H9 (cell line): ENCODE data around the gene OLFM4. TPM values are rescaled to one million over a fixed set of nuclear protein-coding genes. Genes with fewer than 3 reads are reported as not detected.

Experiments used
- DNase-seq: peaks from one replicate; pipeline ENCODE4 v3.0.0-alpha.2; 2017
- H2AFZ ChIP-seq: one replicate; pipeline ENCODE4 v1.6.1; 2013; ENCODE audit warnings: mild to moderate bottlenecking, low read length, control low read depth, moderate library complexity
- H2AK5ac ChIP-seq: 2 replicates; pipeline ENCODE4 v1.6.1; 2013; ENCODE audit warnings: low read length, control low read depth, mixed read lengths; ENCODE audit not compliant: insufficient read length
- H2BK120ac ChIP-seq: one replicate; pipeline ENCODE4 v1.6.1; 2013; ENCODE audit warnings: low read depth, mild to moderate bottlenecking, low read length, control low read depth, inconsistent platforms; ENCODE audit not compliant: poor library complexity, severe bottlenecking
- H2BK12ac ChIP-seq: 2 replicates; pipeline ENCODE4 v1.6.1; 2013; ENCODE audit warnings: low read length, control low read depth, mixed read lengths, low read depth; ENCODE audit not compliant: insufficient read length
- H2BK15ac ChIP-seq: 2 replicates; pipeline ENCODE4 v1.6.1; 2013; ENCODE audit warnings: low read depth, low read length, control low read depth
- H2BK20ac ChIP-seq: one replicate; pipeline ENCODE4 v1.6.1; 2013; ENCODE audit warnings: low read depth, mild to moderate bottlenecking, low read length, control low read depth, inconsistent platforms; ENCODE audit not compliant: poor library complexity, severe bottlenecking
- H2BK5ac ChIP-seq: 2 replicates; pipeline ENCODE4 v1.6.1; 2013; ENCODE audit warnings: low read length, control low read depth, mixed read lengths; ENCODE audit not compliant: insufficient read length
- H3K14ac ChIP-seq: 2 replicates; pipeline ENCODE4 v1.6.1; 2013; ENCODE audit warnings: low read length, control low read depth; ENCODE audit not compliant: insufficient read depth
- H3K18ac ChIP-seq: 2 replicates; pipeline ENCODE4 v1.6.1; 2013; ENCODE audit warnings: low read depth, mild to moderate bottlenecking, mixed read lengths, low read length, control low read depth; ENCODE audit not compliant: insufficient read length
- H3K23ac ChIP-seq: 2 replicates; pipeline ENCODE4 v1.6.1; 2013; ENCODE audit warnings: low read length, control low read depth, mixed read lengths, low read depth; ENCODE audit not compliant: insufficient read length
- H3K23me2 ChIP-seq: 2 replicates; pipeline ENCODE4 v1.6.1; 2013; ENCODE audit warnings: low read depth, mild to moderate bottlenecking, mixed read lengths, low read length, control low read depth; ENCODE audit not compliant: insufficient read length, poor library complexity, severe bottlenecking
- H3K27ac ChIP-seq: 2 replicates; pipeline ENCODE4 v1.5.1; 2013; ENCODE audit warnings: low read length, control low read depth, mixed read lengths, low read depth; ENCODE audit not compliant: insufficient read length
- H3K27me3 ChIP-seq: 2 replicates; pipeline ENCODE4 v1.6.1; 2013; ENCODE audit warnings: low read length, control low read depth, inconsistent platforms; ENCODE audit not compliant: insufficient read depth
- H3K4ac ChIP-seq: 2 replicates; pipeline ENCODE4 v1.6.1; 2013; ENCODE audit warnings: low read depth, mild to moderate bottlenecking, control low read depth, inconsistent platforms, low read length, moderate library complexity
- H3K4me1 ChIP-seq: 2 replicates; pipeline ENCODE4 v1.6.1; 2013; ENCODE audit warnings: low read length, control low read depth, inconsistent platforms; ENCODE audit not compliant: insufficient read depth
- H3K4me2 ChIP-seq: 2 replicates; pipeline ENCODE4 v1.6.1; 2013; ENCODE audit warnings: low read length, control low read depth, mixed read lengths; ENCODE audit not compliant: insufficient read length, insufficient read depth
- H3K56ac ChIP-seq: 2 replicates; pipeline ENCODE4 v1.6.1; 2013; ENCODE audit warnings: low read depth, mild to moderate bottlenecking, mixed read lengths, low read length, control low read depth; ENCODE audit not compliant: insufficient read length
- H3K79me1 ChIP-seq: 2 replicates; pipeline ENCODE4 v1.6.1; 2013; ENCODE audit warnings: low read depth, mild to moderate bottlenecking, moderate library complexity, low read length, control low read depth, inconsistent platforms; ENCODE audit not compliant: insufficient read depth, poor library complexity, severe bottlenecking
- H3K79me2 ChIP-seq: 2 replicates; pipeline ENCODE4 v1.6.1; 2013; ENCODE audit warnings: low read length, control low read depth, inconsistent platforms; ENCODE audit not compliant: insufficient read depth
- H3K9ac ChIP-seq: 2 replicates; pipeline ENCODE4 v1.6.1; 2013; ENCODE audit warnings: low read length, control low read depth, mixed read lengths; ENCODE audit not compliant: insufficient read length; ENCODE audit errors: extremely low read depth
- H3K9me3 ChIP-seq: one replicate; pipeline ENCODE4 v1.6.1; 2013; ENCODE audit warnings: low read depth, low read length, inconsistent platforms; ENCODE audit not compliant: control insufficient read depth
- H3T11ph ChIP-seq: one replicate; pipeline ENCODE4 v1.6.1; 2013; ENCODE audit warnings: mild to moderate bottlenecking, low read length, control low read depth, inconsistent platforms
- H4K20me1 ChIP-seq: one replicate; pipeline ENCODE4 v1.6.1; 2013; ENCODE audit not compliant: control insufficient read depth, insufficient read length, insufficient read depth
- H4K5ac ChIP-seq: 2 replicates; pipeline ENCODE4 v1.6.1; 2013; ENCODE audit warnings: low read depth, mild to moderate bottlenecking, mixed read lengths, low read length, control low read depth; ENCODE audit not compliant: insufficient read length
- H4K8ac ChIP-seq: replicated peaks from 2 replicates; pipeline ENCODE4 v1.6.1; 2013; ENCODE audit warnings: low read length, control low read depth, mixed read lengths, low read depth; ENCODE audit not compliant: insufficient read length
- H4K91ac ChIP-seq: 2 replicates; pipeline ENCODE4 v1.6.1; 2013; ENCODE audit warnings: low read depth, mild to moderate bottlenecking, moderate library complexity, mixed read lengths, low read length, control low read depth; ENCODE audit not compliant: insufficient read length
- H3K27ac Mint-ChIP-seq, 3 experiments: 2 replicates in 2 of 3; 3 replicates in 1 of 3; pipeline ENCODE4 v1.8.0; 2020 to 2021; ENCODE audit warnings: mixed read lengths in 3 of 3, mild to moderate bottlenecking in 1 of 3, moderate library complexity in 1 of 3
- H3K27me3 Mint-ChIP-seq: 2 replicates; pipeline ENCODE4 v1.8.0; 2021; ENCODE audit warnings: low read depth, mild to moderate bottlenecking, moderate library complexity, mixed read lengths
- H3K36me3 Mint-ChIP-seq, 3 experiments: 2 replicates in 2 of 3; 3 replicates in 1 of 3; pipeline ENCODE4 v1.8.0; 2020 to 2021; ENCODE audit warnings: low read depth in 3 of 3, mixed read lengths in 3 of 3; ENCODE audit not compliant: insufficient read depth in 1 of 3
- H3K4me1 Mint-ChIP-seq, 2 experiments: 2 replicates each; pipeline ENCODE4 v1.8.0; 2020; ENCODE audit warnings: mixed read lengths in 2 of 2
- H3K4me3 Mint-ChIP-seq, 2 experiments: 2 replicates in 1 of 2; 3 replicates in 1 of 2; pipeline ENCODE4 v1.8.0; 2020 to 2021; ENCODE audit warnings: mild to moderate bottlenecking in 2 of 2, mixed read lengths in 2 of 2, moderate library complexity in 1 of 2
- H3K9me3 Mint-ChIP-seq, 2 experiments: 2 replicates in 1 of 2; 3 replicates in 1 of 2; pipeline ENCODE4 v1.8.0; 2020; ENCODE audit warnings: mild to moderate bottlenecking in 2 of 2, mixed read lengths in 2 of 2, moderate library complexity in 1 of 2
- whole genome bisulfite sequencing: extraction: QIAGEN DNeasy Blood & Tissue Kit; methylation state at CpG from one replicate; pipeline ENCODE4 v1.1.7; 2013; ENCODE audit warnings: missing lambda C conversion rate, low lambda C conversion rate, mixed read lengths; ENCODE audit not compliant: insufficient read length; ENCODE audit errors: extremely low coverage; 5-methylcytosine and 5-hydroxymethylcytosine counted together
- total RNA-seq: library from RNA; stranded (reverse); gene quantifications from 2 replicates; pipeline ENCODE4 v1.2.1, GENCODE V29; 2021
- TF ChIP-seq, protein P1 (sequence below): fragments of 200-600 bp; sonication (generic); conservative IDR thresholded peaks from 3 replicates; pipeline ENCODE4 v1.8.0; 2021; ENCODE audit warnings: antibody characterized with exemption, mild to moderate bottlenecking

The OLFM4 gene
- total RNA-seq, 1 experiment from 2014 or later, result not detected

GRCh38 chr13:52991344-52992020 is 37.1 kb upstream of the OLFM4 start:
- Histone ChIP-seq H2BK12ac (no peak overlapping the region), H2AFZ (no peak overlapping the region), H2BK15ac (no peak overlapping the region), H3K27me3 (no peaks in the 10 kb centered on the region), H3K4me2 (no peak overlapping the region), H2BK120ac (no peak overlapping the region), H3K79me1 (no peaks in the 10 kb centered on the region), H3K23me2 (no peaks in the 10 kb centered on the region), H3K23ac (no peak overlapping the region), H3K4me1 (peaks cover 3% of the 10 kb centered on the region; the same call in 1 of the 2 replicates), H4K5ac (no peak overlapping the region), H4K20me1 (no peaks in the 10 kb centered on the region), H2AK5ac (no peak overlapping the region), H4K8ac (no peak overlapping the region), H3K18ac (no peak overlapping the region), H3K27ac (no peak overlapping the region), H3K14ac (no peak overlapping the region), H3K4ac (no peak overlapping the region), H2BK5ac (no peak overlapping the region), H2BK20ac (no peak overlapping the region), H3K9ac (no peak overlapping the region), H4K91ac (no peak overlapping the region), H3T11ph (no peak overlapping the region), H3K56ac (no peak overlapping the region), H3K79me2 (no peaks in the 10 kb centered on the region), H3K9me3 (no peaks in the 10 kb centered on the region)
- Mint-ChIP-seq H3K27ac (no peak overlapping the region), H3K4me3 (no peak overlapping the region), H3K36me3 (no peaks in the 10 kb centered on the region), H3K9me3 (no peaks in the 10 kb centered on the region), H3K4me1 (peaks cover 36% of the 10 kb centered on the region in 2 experiments), H3K27me3 (no peaks in the 10 kb centered on the region; the same call in 1 of the 2 replicates)
- no CpG with 5 or more reads among the region's 13 CpGs for WGBS
- no peak for DNase-seq
- TF ChIP-seq, protein P1, sequence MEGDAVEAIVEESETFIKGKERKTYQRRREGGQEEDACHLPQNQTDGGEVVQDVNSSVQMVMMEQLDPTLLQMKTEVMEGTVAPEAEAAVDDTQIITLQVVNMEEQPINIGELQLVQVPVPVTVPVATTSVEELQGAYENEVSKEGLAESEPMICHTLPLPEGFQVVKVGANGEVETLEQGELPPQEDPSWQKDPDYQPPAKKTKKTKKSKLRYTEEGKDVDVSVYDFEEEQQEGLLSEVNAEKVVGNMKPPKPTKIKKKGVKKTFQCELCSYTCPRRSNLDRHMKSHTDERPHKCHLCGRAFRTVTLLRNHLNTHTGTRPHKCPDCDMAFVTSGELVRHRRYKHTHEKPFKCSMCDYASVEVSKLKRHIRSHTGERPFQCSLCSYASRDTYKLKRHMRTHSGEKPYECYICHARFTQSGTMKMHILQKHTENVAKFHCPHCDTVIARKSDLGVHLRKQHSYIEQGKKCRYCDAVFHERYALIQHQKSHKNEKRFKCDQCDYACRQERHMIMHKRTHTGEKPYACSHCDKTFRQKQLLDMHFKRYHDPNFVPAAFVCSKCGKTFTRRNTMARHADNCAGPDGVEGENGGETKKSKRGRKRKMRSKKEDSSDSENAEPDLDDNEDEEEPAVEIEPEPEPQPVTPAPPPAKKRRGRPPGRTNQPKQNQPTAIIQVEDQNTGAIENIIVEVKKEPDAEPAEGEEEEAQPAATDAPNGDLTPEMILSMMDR, result no peak
